HG03095 (cell line): Measurements from ENCODE around the gene CAMTA1.

ENCODE experiments used
- ATAC-seq: cut with Tn5 transposase; IDR thresholded peaks from one replicate; pipeline ENCODE4 v1.9.1; 2021; ENCODE audit warnings: moderate library complexity; ENCODE audit not compliant: unreplicated experiment

CAMTA1 gene

DNA sequence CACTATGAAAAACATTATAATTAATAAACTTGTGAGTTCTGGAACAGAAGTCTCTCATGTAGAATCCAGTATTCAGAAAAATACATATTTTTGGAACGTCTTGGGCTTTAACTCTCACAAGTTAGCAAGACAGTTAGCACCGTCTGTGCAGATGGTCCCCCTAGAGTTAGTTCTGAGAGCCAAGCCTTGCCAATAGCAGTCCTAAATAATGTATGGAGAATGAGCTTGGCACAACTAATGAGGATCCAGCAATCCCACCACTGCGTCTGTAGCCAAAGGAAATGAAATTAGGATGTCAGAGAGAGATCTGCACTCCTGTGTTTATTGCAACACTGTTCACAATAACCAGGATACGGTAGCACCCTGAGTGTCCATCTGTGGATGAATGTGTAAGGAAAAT is 931.3 kb downstream of the CAMTA1 start:
- ATAC-seq = no peak

DNA sequence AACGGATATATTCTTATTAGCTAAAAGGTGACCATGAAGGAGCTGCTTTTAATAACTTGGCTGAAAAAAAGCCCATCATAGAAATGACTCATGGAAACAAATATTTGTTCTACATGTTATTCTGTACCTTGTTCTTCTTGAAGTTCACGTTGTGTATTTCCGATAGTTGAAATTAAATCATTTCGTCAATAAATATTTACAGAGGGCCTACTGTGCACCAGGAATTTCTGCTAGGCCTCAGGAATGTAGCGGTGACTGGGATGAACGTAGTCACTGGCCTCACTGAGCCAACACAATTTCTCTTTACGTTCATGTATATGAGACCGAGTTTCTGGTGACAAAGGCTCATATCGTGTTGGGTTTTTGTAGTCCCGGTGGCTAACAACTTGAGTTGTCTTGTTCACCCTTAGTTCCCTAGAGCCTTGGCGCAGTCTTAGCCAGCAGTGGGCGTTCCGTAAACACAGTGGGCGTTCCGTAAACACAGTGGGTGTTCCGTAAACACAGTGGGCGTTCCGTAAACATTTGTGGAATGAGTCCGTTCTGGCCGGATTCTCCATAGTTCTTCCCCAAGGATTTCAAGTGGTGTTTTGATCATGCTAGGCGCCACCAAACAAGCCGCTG is 932.6 kb downstream of the CAMTA1 start:
- ATAC-seq = no peak

DNA sequence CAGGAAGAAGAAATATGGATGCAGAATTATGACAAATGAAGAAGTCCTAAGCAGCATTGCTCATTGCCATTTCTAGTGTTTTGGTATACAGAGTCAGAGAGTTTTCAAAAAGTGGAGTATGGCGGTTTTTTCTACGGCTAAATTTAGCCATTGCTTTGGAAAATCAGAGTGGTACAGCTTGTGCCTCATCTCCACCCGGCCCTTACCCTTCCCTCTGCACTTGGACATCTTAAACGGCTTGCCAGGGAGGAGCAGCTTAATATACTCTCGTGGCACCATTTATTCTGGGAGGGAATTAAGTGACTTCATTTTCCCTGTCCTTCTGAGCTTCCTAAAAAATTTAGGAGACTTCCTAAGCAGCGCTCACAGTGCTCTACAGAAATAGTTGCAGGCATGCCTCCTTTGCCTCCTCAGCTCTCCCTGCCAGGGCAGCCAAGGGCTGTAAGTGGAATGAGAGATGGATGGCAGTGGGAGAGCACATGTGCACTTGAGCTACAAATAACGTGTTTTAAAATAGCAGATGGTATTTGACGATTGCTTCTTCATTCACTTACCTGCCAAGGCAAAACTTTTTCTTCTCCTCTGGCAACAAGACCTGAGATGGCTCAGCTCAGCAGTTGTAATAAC is 934.3 kb downstream of the CAMTA1 start:
- no peak for ATAC-seq

DNA sequence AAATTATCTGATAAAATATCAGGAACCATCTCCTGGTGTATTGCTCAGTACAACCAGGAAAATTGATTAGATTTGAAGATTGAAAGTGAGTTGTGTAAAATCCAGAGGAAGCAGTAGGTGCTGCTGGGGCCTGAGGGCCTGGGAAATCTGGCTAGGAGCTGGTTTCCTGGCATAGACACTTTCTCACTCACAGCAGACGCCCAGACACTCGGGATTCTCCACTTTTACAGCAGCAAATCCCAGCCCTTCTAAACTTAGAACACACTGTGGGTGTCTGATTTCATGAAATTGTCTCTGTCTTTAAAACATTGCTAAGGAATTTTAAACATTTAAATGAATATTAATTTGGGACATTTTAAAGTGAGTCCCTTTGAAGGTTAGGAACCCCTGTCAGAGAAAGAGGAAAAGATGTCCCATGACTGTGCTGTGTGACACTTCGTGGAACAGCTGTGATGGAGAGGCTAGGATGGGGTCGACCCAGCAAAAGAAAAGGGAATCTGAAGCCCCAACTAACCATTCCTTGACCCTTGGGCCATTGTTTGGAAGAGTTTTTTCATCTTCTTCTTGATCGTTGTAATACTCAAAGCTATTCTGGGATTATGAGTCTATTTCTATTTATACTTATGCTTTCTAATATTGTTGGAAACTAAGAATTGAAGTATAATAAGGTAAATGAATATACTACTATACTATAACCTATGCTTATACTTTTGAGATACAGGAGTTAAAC is 936.9 kb downstream of the CAMTA1 start:
- no peak for ATAC-seq

DNA sequence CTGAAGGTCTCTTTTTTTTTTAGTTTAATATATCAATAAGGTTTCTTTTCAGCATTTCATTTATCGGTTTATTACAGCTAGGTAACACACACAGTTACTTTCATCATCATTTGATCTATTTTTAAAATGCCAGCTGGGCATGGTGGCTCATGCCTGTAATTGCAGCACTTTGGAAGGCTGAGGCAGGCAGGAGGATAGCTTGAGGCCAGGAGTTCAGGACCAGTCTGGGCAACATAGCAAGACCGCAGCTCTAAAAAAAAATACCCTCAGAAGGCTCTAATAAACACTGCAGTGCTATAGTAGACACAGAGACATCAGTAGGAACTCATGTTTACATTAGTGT is 937.4 kb downstream of the CAMTA1 start:
- ATAC-seq = no peak

DNA sequence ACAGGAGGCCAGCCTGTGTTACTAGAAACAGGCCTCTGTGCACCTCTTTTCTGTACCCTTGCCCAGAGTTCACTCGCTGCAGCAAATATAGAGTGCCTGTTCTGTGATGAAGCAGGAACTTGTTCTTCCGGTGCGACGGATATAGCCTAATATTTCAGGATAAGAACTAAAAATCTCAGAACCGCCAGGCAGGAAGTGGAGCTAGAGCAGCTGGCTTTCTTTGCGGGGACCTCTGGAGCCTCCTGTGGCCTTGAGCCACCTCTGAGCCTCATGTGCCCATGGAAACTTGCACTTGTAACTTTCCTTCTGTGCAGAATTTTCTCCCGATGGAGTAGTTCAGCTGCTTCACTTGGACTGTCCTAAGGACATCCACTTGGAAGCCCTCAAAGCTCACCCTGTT is 941.4 kb downstream of the CAMTA1 start:
- no peak for ATAC-seq

DNA sequence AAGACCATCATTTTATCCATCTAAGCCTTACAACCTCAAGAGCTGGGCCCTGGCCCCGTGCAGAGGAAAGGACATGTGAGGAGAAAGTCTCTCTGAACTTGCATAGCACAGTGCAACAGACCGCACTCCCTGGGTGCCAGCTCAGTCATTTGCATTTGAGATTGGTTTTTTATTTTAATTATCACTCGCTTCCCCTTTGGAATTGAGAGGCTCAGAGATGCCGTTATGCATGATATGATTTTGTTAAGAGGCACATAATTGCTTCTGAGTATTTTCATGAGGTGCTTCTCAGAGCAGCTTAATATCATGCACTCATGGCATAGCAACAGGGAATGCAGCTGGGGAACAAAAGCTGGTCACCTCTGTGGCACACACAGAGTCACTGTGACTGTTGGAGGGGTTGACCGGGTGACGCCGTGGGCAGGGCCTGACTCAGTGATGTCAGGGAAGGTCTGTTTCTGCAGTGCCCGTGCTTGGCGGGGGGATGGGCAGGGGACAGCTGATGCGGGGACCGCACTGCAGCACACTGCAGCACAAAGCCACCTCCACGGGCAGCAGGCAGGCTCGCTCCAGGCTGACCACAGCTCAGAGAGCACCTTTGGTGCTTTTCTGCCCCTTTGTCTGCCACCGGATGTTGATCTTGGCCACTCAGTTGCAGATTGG is 942.7 kb downstream of the CAMTA1 start:
- no peak for ATAC-seq

DNA sequence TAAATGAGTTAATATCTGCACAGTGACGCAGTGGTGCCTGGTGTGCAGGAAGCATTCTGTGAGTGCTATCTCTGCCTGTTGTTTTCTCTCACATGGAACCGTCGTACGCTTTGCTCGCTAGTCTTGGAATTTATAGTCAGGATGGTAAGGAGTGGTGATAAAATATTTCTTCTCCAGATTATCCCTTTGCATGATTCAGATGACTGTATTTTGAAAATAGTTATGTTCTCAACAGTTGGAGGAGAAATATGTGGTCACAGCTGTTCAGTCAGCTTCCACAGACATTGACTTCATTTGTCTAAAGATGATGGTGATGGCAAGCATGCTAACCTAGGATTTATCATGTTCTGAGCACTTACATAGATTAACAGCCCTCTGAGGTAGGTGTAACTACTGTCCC is 944.5 kb downstream of the CAMTA1 start:
- no peak for ATAC-seq

DNA sequence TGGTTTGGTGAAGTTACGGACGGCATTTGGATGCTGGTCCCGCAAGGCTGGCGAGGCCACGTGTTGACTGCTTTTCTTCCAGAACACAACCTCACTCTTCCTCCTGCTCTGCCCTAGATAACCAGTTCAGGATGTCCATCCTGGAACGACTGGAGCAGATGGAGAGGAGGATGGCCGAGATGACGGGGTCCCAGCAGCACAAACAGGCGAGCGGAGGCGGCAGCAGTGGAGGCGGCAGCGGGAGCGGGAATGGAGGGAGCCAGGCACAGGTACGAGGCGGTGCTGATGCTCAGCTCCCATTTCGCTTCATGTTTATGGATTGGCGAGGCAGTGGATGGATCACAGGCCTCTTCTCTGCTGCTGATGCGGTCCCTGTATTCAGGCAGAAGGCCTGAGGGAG is 947.1 kb downstream of the CAMTA1 start:
- no peak for ATAC-seq

DNA sequence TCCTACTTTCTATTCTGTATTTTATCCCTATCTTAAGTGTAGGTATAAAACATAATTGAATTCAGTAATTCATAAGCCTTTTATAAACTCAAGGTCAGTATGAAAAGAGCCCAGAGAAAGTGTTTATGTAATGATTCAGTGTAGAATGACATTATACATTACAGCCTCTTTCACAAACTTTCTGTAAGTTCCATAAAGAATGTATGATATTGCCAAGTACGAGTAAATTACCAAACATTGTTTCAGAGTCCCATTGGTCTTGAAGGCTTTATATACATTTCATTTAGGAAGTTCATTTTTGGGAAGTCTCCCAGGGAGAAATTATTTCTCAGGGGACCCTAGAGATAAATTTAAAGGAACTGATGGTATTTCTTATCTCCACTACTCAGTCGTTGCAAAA is 948.0 kb downstream of the CAMTA1 start:
- no peak for ATAC-seq

DNA sequence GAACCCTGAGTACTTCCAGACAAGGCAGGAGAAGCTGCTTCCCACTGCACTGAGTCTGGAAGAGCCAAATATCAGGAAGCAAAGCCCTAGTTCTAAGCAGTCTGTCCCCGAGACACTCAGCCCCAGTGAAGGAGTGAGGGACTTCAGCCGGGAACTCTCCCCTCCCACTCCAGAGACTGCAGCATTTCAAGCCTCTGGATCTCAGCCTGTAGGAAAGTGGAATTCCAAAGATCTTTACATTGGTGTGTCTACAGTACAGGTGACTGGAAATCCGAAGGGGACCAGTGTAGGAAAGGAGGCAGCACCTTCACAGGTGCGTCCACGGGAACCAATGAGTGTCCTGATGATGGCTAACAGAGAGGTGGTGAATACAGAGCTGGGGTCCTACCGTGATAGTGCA is 952.8 kb downstream of the CAMTA1 start:
- ATAC-seq = no peak

DNA sequence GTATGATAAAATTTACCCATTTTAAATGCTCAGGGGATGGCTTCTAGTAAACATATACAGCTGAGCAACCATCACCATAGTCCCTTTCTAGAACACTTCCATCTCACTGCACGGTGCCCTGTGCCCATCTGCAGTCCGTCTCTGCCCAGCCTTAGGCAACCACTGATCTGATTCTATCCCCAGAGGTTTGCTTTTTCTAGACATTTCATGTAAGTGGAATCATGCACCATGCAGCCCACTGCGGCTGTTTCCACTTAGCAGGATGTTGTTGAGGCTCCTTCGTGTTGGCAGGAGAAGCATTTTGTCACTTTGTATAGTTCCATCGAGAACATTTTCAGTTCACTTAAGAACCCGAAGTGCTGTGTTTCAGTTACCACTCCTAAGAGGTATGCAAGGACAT is 958.1 kb downstream of the CAMTA1 start:
- ATAC-seq = no peak

DNA sequence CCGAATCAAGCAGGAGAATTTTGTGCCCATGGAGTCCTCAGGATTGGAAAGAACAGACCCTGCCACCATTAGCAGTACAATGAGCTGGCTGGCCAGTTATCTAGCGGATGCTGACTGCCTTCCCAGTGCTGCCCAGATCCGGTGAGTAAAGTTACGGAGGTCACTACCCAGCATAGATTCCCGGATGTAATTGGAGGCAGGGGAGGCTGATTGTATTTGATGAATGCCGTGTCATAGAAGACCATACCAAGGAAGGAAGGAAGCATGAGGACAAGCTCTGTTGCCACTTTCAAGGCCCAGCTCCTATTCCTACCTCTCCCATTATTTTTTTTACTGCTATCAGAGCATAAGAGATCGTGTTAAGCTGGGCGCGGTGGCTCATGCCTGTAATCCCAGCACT is 959.6 kb downstream of the CAMTA1 start:
- no peak for ATAC-seq

DNA sequence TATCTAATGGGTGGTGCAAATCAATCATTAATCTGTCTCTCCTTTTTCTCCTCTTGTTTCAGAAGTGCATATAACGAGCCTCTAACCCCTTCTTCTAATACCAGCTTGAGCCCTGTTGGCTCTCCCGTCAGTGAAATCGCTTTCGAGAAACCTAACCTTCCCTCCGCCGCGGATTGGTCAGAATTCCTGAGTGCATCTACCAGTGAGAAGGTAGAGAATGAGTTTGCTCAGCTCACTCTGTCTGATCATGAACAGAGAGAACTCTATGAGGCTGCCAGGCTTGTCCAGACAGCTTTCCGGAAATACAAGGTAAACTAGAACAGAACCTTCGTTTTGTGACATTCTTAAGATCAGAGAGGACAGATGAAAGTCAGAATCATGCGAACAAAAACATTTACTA is 960.5 kb downstream of the CAMTA1 start:
- ATAC-seq = no peak

DNA sequence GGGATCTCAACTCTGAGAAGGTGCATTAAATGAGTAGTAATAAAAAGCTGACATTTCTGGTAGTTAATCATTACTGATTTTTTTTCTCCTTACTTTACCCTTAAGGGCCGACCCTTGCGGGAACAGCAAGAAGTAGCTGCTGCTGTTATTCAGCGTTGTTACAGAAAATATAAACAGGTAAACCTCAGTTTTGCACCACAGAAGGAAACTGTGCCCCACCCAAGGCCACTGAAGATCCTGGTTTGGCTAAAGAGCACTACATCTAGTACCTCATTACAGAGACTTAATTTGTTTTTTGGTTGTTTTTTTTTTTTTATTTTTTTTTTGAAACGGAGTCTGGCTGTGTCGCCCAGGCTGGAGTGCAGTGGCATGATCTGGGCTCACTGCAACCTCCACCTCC is 962.4 kb downstream of the CAMTA1 start:
- no peak for ATAC-seq

DNA sequence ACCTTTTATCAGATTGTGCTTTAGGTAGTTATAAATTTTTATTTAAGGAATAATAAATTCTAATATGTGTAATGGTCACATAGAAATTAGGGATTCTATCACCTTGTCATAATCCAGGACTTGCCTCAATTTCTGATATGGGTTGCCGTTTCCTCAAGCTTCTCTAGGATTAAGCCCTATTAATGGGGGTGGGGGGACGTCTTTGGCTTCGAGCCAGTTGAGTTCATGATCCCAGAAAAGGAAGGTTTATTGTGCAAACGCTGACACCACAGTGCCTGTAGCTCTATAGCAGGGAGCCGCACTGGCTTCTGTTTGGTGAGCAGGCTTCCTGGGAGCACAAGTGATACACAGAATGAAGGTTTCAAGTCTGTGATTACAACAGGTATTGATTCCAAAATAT is 963.9 kb downstream of the CAMTA1 start:
- no peak for ATAC-seq

DNA sequence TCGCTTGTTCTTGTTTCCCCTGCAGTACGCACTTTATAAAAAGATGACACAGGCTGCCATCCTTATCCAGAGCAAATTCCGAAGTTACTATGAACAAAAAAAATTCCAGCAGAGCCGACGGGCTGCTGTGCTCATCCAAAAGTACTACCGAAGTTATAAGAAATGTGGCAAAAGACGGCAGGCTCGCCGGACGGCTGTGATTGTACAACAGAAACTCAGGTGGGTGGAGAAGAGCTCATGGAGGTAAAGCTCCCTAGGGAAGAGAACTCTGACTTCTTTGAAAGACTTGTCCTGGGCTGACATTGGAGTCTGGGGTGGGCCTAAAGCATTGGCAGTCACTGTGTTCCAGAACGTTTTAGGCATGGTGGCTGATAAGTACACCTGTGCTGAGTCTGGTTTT is 965.9 kb downstream of the CAMTA1 start:
- no peak for ATAC-seq

DNA sequence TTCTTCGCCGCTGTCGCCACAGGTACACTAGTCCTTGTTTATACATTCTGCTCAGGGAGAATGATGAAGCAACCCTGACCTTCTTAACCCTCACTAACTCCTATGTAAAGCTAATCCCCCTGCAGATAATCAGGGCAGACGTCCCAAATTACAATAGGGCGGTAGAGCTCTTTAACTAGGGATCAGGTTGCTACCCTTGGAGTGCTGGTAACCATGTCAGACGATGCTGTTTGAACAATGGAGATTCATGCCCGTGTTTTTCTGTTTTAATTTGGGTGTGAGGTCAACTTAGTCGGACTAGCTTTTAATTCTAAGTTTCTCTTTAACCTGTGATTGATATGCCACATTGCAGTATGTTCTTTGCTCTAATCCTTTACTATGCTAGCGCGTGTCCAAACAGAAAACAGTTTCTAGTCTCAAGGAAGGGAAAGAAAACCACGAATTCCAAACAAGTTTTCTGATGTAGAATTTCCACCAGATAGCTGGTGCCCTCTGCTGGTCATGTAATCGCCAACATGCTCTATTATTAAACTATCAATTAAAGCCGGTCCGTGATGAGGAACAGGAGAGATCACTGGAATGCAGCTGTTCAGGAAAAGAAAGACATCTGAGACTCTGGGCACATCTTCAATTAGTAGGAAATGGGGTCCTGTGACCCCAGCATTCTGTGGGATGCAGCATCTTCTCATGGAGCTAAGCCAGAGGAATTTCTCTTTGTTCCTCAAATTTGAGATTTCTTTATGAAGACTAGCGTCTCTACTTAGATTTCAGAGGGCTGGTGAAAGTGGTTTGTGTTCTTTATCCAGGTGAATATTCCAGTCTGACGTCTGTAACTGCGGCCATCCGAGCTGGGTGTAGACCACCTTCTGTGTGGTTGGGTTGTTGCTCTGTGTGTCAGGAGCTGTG is 967.5 kb downstream of the CAMTA1 start:
- ATAC-seq = no peak

DNA sequence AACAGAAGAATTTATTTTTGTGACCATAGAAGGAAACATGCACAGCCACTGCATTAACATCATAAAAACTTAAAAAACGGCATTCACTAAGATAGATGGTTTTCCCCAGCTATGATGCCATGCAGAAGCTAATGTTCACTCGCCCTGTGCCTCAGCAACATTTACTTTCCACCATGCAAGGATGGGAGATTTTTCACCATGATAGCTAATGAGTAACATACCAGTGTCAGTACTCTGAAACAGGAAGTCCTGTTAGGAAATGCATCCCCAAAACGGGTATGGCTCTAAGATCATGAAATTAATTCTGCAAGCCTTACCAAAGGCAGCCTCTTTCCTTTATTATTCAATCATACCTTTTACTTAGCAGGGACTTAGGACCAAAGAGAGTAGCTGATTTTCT is 968.4 kb downstream of the CAMTA1 start:
- ATAC-seq = no peak

DNA sequence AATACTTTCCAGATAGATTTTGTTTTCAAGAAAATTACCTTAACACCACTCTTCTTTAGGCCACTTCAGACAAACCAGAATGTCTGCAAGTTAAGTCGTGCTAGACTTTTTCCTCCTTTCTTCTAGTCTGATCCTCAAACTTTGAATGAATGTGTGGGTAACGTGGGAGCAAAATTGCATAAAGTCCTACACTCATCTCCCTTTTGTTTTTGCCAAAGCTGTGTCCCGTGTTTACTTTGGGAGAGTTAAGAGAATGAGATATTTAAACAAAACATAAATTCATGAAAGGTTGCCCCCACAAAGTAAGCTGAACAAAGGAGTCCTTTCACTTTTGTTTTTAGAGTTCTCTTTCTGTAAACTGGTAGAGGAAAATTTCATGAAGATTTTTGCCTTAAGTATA is 969.0 kb downstream of the CAMTA1 start:
- ATAC-seq = no peak

DNA sequence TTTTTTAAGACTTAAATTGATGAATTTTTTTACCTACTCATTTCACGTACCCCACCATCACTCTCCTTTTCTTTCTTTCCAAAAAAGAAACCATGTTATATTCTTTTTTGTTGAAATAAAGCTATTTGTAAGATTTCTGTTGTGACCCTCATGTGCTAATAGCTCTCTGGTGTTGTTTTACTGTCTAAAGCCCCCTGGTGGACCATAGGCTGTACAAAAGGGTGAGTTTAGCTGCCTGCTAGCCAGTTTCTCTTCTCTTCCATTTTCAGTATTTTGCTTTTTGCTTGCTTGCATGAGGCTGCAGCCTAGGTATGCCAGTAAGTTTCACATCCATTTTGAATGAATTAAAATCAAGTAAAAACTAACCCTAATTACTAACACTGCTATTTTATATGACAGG is 970.2 kb downstream of the CAMTA1 start:
- no peak for ATAC-seq
